ENCODE measurements around the gene DCTPP1. TPM values are rescaled to one million over a fixed set of nuclear protein-coding genes. Genes with fewer than 3 reads are reported as not detected.

Gene DCTPP1
- total and polyA plus RNA-seq, 2 of the 13 experiments (the other 11 are each of a cell fraction or from before 2014, with no cell fraction given): 54.8 to 74.4 TPM

DNA sequence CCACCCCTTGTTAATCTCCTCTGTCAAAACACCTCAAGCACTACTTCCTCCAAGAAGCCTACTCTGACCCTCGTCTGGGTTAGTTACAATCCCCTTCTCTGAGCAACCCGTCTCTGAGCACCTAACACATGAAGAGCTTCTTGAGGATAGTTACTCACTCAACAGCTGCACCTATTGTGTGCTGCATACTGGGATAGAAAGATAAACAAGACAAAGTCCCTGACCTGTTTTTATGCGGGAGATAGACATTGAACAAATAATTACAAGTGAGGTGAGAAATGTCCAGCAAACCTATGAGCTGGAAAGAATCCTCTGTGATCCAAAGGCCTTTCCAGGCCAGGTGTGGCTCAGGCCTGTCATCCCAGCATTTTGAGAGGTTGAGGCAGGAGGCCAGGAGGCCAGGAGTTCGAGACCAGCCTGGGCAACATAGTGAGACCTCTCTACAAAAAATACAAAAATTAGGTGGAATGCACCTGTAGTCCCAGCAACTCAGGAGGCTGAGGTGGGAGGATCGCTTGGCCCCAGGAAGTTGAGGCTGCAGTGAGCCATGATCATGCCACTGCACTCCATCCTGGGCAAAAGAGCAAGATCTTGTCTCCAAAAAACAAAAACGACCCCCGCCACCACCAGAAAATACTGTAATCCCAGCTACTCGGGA is 27.9 kb downstream of the DCTPP1 start (continued):
- no peak for TF ChIP-seq TBP (CRISPR knock-in tag; IDR thresholded peaks at IDR 0.05)
- TF ChIP-seq ZNF639 (CRISPR knock-in tag; conservative IDR thresholded peaks at IDR 0.05): peak; percentile 60
- no peak for TF ChIP-seq POLR2G (IDR thresholded peaks at IDR 0.05; ENCODE audit: low read depth, low read length)
- no peak for TF ChIP-seq ZNF777 (CRISPR knock-in tag; IDR thresholded peaks at IDR 0.05)
- TF ChIP-seq ZFP36 (IDR thresholded peaks at IDR 0.05; ENCODE audit: borderline replicate concordance, low read depth, low read length, partially characterized antibody): no peak
- TF ChIP-seq ZNF280D (CRISPR knock-in tag; IDR thresholded peaks at IDR 0.05): peak; percentile 90
- peak; percentile 70; the same call in 1 of the 2 replicates for TF ChIP-seq ZNF205 (CRISPR knock-in tag; IDR thresholded peaks at IDR 0.05)
- TF ChIP-seq BORCS8-MEF2B (CRISPR knock-in tag; IDR thresholded peaks at IDR 0.05): peak; percentile 37; the same call in 1 of the 2 replicates
- TF ChIP-seq, protein P1, sequence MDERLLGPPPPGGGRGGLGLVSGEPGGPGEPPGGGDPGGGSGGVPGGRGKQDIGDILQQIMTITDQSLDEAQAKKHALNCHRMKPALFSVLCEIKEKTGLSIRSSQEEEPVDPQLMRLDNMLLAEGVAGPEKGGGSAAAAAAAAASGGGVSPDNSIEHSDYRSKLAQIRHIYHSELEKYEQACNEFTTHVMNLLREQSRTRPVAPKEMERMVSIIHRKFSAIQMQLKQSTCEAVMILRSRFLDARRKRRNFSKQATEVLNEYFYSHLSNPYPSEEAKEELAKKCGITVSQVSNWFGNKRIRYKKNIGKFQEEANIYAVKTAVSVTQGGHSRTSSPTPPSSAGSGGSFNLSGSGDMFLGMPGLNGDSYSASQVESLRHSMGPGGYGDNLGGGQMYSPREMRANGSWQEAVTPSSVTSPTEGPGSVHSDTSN (CRISPR knock-in tag; IDR thresholded peaks at IDR 0.05): peak; percentile 7; the same call in 1 of the 2 replicates
- TF ChIP-seq ZNF768 (CRISPR knock-in tag; IDR thresholded peaks at IDR 0.05): no peak
- no peak for TF ChIP-seq ZFP37 (CRISPR knock-in tag; IDR thresholded peaks at IDR 0.05; ENCODE audit: borderline replicate concordance)
- TF ChIP-seq SIN3B (IDR thresholded peaks at IDR 0.05; ENCODE audit: low read length): no peak
- peak; percentile 45; the same call in 1 of the 2 replicates for TF ChIP-seq RXRA (CRISPR knock-in tag; IDR thresholded peaks at IDR 0.05)
- no peak for TF ChIP-seq KMT2A (CRISPR knock-in tag; IDR thresholded peaks at IDR 0.05)
- TF ChIP-seq SALL1 (CRISPR knock-in tag; IDR thresholded peaks at IDR 0.05): peak; percentile 81
- TF ChIP-seq ZSCAN20 (CRISPR knock-in tag; IDR thresholded peaks at IDR 0.05; ENCODE audit: borderline replicate concordance): peak; percentile 80; the same call in 1 of the 2 replicates
- peak; percentile 100 for TF ChIP-seq ADNP (CRISPR knock-in tag; IDR thresholded peaks at IDR 0.05)
- TF ChIP-seq ARNTL (CRISPR knock-in tag; IDR thresholded peaks at IDR 0.05): peak; percentile 32; the same call in 1 of the 2 replicates
- TF ChIP-seq ZNF713 (CRISPR knock-in tag; IDR thresholded peaks at IDR 0.05): peak; percentile 64; the same call in 1 of the 2 replicates
- no peak for TF ChIP-seq CEBPB (IDR thresholded peaks at IDR 0.05; ENCODE audit: borderline replicate concordance, low read depth, low read length)
- TF ChIP-seq, protein P2, sequence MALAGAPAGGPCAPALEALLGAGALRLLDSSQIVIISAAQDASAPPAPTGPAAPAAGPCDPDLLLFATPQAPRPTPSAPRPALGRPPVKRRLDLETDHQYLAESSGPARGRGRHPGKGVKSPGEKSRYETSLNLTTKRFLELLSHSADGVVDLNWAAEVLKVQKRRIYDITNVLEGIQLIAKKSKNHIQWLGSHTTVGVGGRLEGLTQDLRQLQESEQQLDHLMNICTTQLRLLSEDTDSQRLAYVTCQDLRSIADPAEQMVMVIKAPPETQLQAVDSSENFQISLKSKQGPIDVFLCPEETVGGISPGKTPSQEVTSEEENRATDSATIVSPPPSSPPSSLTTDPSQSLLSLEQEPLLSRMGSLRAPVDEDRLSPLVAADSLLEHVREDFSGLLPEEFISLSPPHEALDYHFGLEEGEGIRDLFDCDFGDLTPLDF (CRISPR knock-in tag; IDR thresholded peaks at IDR 0.05): no peak
- TF ChIP-seq ZNF329 (CRISPR knock-in tag; IDR thresholded peaks at IDR 0.05; ENCODE audit: low read depth): no peak
- TF ChIP-seq ZNF326 (CRISPR knock-in tag; IDR thresholded peaks at IDR 0.05; ENCODE audit: borderline replicate concordance): no peak
- TF ChIP-seq DNMT3B (CRISPR knock-in tag; conservative IDR thresholded peaks at IDR 0.05): no peak; the same call in 1 of the 2 replicates
- TF ChIP-seq KDM2A (CRISPR knock-in tag; IDR thresholded peaks at IDR 0.05; ENCODE audit: borderline replicate concordance, low read depth): peak; percentile 49

All from HepG2 (cell line).